ENCODE data around the gene KDM6B.

The KDM6B gene

DNA sequence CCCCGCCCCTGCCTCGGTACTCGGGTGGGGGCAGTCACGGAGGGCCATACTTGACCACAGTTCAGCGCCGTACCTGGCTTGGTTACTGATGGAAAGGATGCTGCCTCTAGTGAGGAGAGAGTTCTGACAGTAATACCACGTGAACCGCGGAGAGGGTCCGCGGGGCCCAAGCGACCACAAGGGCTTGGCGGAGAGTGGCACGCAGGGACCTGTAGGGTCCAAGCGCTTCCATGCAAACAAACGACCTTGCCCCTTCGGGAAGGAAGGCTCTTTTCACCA lies 9.2 kb downstream of the KDM6B start:
- WGBS = under 1% methylated on average over 17 of the region's 17 CpGs

DNA sequence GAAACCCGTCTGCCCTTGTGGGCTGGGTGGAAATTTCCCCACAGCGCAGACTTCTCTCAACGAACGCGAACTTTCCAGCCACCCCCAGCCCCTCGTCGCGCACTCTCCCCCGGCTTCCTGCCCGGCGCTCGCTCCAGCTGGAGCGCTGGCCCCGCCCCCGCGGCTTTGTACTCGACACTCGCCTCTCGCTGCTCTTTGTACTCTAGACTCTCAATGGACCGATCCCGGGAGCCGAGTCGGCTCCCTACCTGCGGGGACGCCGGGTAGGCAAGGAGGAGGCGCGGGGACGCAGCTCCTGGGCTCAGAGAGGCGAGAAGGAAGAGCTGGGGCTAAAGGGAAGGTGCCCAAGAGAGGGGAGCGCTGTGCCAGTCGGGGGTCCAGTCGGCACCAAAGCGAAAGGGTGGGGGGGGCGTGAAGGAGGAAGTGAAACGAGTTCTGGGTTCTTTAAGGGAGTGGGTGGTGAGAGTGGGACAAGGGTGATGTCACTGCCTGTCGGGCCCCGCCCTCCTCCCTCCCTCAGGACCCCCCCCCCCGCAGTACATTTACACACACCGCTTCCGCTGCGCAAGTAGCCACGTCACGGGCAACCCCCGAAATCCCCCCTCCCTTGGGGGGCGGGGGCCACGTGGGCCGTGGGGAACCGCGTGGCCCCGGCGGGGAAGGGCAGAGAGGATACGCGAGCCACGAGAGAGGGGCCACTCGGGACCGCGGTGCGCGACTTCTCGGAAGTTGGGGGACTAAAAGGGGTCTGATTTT lies 9.7 kb downstream of the KDM6B start:
- H3K23ac ChIP-seq (ENCODE audit: low read length in 2 of 2) = peak overlapping the region in 1 of 2 experiments; percentile 20
- H3K9me3 ChIP-seq (ENCODE audit: control insufficient read depth, low read length) = no peaks in the 10 kb centered on the region
- no peaks in the 10 kb centered on the region for H3K27me3 ChIP-seq (ENCODE audit: control insufficient read depth in 1 of 2, insufficient read depth in 1 of 2, low read length in 2 of 2)
- peaks cover 27 to 42% of the 10 kb centered on the region in 2 experiments for H3K36me3 ChIP-seq (ENCODE audit: control insufficient read depth in 1 of 2, insufficient read depth in 2 of 2, low read depth in 1 of 2, low read length in 2 of 2)
- peak overlapping the region; percentile 93 to 94 for H3K4ac ChIP-seq (ENCODE audit: low read depth in 1 of 2, low read length in 2 of 2)
- H3K14ac ChIP-seq (ENCODE audit: low read length in 2 of 2) = peak overlapping the region; percentile 76 to 97
- peak overlapping the region; percentile 95 to 97 for H3K18ac ChIP-seq (ENCODE audit: low read depth in 1 of 2, low read length in 2 of 2)
- peak overlapping the region; percentile 93 for H2BK5ac ChIP-seq (ENCODE audit: low read depth, low read length, poor library complexity, severe bottlenecking)
- under 1% methylated on average over 52 of the region's 61 CpGs for WGBS
- H3K4me2 ChIP-seq (ENCODE audit: low read length, poor library complexity, severe bottlenecking) = peak overlapping the region; percentile 88
- H4K91ac ChIP-seq (ENCODE audit: low read length) = peak overlapping the region; percentile 98
- H2BK15ac ChIP-seq (ENCODE audit: low read depth, poor library complexity, severe bottlenecking) = peak overlapping the region; percentile 97
- H3K4me1 ChIP-seq (ENCODE audit: control insufficient read depth, insufficient read depth, low read depth, low read length) = peaks cover 26% of the 10 kb centered on the region
- peak; percentile 94 for DNase-seq
- peak overlapping the region; percentile 78 to 94 for H3K4me3 ChIP-seq (ENCODE audit: insufficient read depth in 1 of 2, low read depth in 1 of 2, low read length in 2 of 2)
- H2BK12ac ChIP-seq (ENCODE audit: low read length in 2 of 2) = peak overlapping the region; percentile 91 to 92
- peak overlapping the region; percentile 91 for H2BK120ac ChIP-seq (ENCODE audit: low read depth, low read length)
- peak overlapping the region; percentile 85 for H4K8ac ChIP-seq (ENCODE audit: low read length)
- peak overlapping the region; percentile 98 for H3K27ac ChIP-seq (ENCODE audit: low read length, poor library complexity, severe bottlenecking)
- peak overlapping the region; percentile 98 for H3K9ac ChIP-seq (ENCODE audit: low read length)
- H3K79me1 ChIP-seq (replicated peaks; ENCODE audit: low read length, poor library complexity, severe bottlenecking) = peaks cover 26% of the 10 kb centered on the region
- no peak overlapping the region for H2AK5ac ChIP-seq (ENCODE audit: low read length, severe bottlenecking)
- no peak overlapping the region for H2AFZ ChIP-seq (ENCODE audit: low read depth, low read length)

More for the DNA sequence above, 9.2 kb downstream of the KDM6B start:
- Histone ChIP-seq H3K4me2 (ENCODE audit: low read length, poor library complexity, severe bottlenecking) (peak overlapping the region; percentile 88), H2AFZ (ENCODE audit: low read depth, low read length) (no peak overlapping the region), H3K14ac (ENCODE audit: low read length in 2 of 2) (peak overlapping the region; percentile 76 to 93), H3K79me1 (replicated peaks; ENCODE audit: low read length, poor library complexity, severe bottlenecking) (peaks cover 25% of the 10 kb centered on the region), H2AK5ac (ENCODE audit: low read length, severe bottlenecking) (no peak overlapping the region), H3K27ac (ENCODE audit: low read length, poor library complexity, severe bottlenecking) (peak overlapping the region; percentile 98), H2BK15ac (ENCODE audit: low read depth, poor library complexity, severe bottlenecking) (peak overlapping the region; percentile 97), H3K9ac (ENCODE audit: low read length) (peak overlapping the region; percentile 98), H2BK5ac (ENCODE audit: low read depth, low read length, poor library complexity, severe bottlenecking) (peak overlapping the region; percentile 54), H3K18ac (ENCODE audit: low read depth in 1 of 2, low read length in 2 of 2) (peak overlapping the region; percentile 72 to 97), H4K8ac (ENCODE audit: low read length) (peak overlapping the region; percentile 47), H4K91ac (ENCODE audit: low read length) (peak overlapping the region; percentile 98), H3K4me3 (ENCODE audit: insufficient read depth in 1 of 2, low read depth in 1 of 2, low read length in 2 of 2) (peak overlapping the region; percentile 69 to 94), H3K27me3 (ENCODE audit: control insufficient read depth in 1 of 2, insufficient read depth in 1 of 2, low read length in 2 of 2) (no peaks in the 10 kb centered on the region), H3K36me3 (ENCODE audit: control insufficient read depth in 1 of 2, insufficient read depth in 2 of 2, low read depth in 1 of 2, low read length in 2 of 2) (peaks cover 26 to 37% of the 10 kb centered on the region in 2 experiments), H2BK120ac (ENCODE audit: low read depth, low read length) (peak overlapping the region; percentile 91), H3K4me1 (ENCODE audit: control insufficient read depth, insufficient read depth, low read depth, low read length) (peaks cover 30% of the 10 kb centered on the region), H3K4ac (ENCODE audit: low read depth in 1 of 2, low read length in 2 of 2) (peak overlapping the region; percentile 92 to 93), H2BK12ac (ENCODE audit: low read length in 2 of 2) (peak overlapping the region; percentile 91 to 92), H3K23ac (ENCODE audit: low read length in 2 of 2) (peak overlapping the region in 1 of 2 experiments; percentile 20), H3K9me3 (ENCODE audit: control insufficient read depth, low read length) (no peaks in the 10 kb centered on the region)
- DNase-seq = no peak

DNA sequence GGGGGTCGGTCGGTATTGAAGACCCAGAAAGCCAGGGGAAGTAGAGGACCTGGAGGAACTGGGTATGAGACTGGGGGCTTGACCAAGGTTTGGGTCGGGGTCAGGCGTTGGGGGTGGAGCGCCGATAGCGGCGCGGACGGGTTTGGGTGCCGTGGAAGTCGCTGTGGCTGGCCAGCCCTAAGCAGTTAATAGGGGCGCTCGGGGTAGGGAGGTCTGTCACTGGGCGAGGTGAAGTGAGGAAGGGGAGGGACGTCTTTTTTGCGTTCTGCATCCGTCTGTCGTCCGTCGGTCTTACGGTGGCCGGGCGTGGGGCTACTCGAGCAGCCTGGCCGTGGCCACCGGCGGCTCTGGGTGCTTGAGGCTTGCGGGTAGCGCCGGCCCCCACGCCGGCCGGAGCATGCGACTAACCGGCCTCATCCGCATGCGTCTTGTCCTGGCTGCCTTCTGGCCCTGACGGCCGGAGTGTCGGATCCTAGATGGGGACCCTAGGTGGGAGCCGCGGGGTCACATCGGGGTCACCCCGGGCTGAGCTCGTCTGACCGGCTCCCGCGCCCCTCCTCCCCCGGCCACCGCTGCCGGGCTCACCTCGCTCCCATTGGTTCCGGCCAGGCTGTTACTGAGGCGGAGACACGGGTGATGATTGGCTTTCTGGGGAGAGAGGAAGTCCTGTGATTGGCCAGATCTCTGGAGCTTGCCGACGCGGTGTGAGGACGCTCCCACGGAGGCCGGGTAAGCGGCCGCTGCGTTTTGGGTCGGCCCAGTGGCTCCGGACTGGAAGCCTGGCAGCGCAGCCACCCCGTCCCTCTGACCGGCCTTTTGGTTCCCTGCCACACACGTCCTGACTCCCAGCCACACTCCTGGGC lies 10.5 kb downstream of the KDM6B start:
- peak; percentile 98 for DNase-seq
- H3K27me3 ChIP-seq (ENCODE audit: control insufficient read depth in 1 of 2, insufficient read depth in 1 of 2, low read length in 2 of 2) = no peaks in the 10 kb centered on the region
- peak overlapping the region; percentile 82 for H4K91ac ChIP-seq (ENCODE audit: low read length)
- peaks cover 32 to 50% of the 10 kb centered on the region in 2 experiments for H3K36me3 ChIP-seq (ENCODE audit: control insufficient read depth in 1 of 2, insufficient read depth in 2 of 2, low read depth in 1 of 2, low read length in 2 of 2)
- peak overlapping the region in 1 of 2 experiments; percentile 91 for H3K14ac ChIP-seq (ENCODE audit: low read length in 2 of 2)
- peaks cover 18% of the 10 kb centered on the region for H3K4me1 ChIP-seq (ENCODE audit: control insufficient read depth, insufficient read depth, low read depth, low read length)
- peak overlapping the region; percentile 78 to 94 for H3K4me3 ChIP-seq (ENCODE audit: insufficient read depth in 1 of 2, low read depth in 1 of 2, low read length in 2 of 2)
- peak overlapping the region; percentile 85 for H4K8ac ChIP-seq (ENCODE audit: low read length)
- H2BK15ac ChIP-seq (ENCODE audit: low read depth, poor library complexity, severe bottlenecking) = peak overlapping the region; percentile 73
- peak overlapping the region; percentile 45 for H2BK120ac ChIP-seq (ENCODE audit: low read depth, low read length)
- H3K79me1 ChIP-seq (replicated peaks; ENCODE audit: low read length, poor library complexity, severe bottlenecking) = peaks cover 30% of the 10 kb centered on the region
- no peaks in the 10 kb centered on the region for H3K9me3 ChIP-seq (ENCODE audit: control insufficient read depth, low read length)
- peak overlapping the region in 1 of 2 experiments; percentile 20 for H3K23ac ChIP-seq (ENCODE audit: low read length in 2 of 2)
- H3K27ac ChIP-seq (ENCODE audit: low read length, poor library complexity, severe bottlenecking) = peak overlapping the region; percentile 86
- H2AK5ac ChIP-seq (ENCODE audit: low read length, severe bottlenecking) = no peak overlapping the region
- peak overlapping the region; percentile 60 to 89 for H3K4ac ChIP-seq (ENCODE audit: low read depth in 1 of 2, low read length in 2 of 2)
- WGBS = under 1% methylated on average over 63 of the region's 71 CpGs
- peak overlapping the region; percentile 98 for H3K9ac ChIP-seq (ENCODE audit: low read length)
- H2BK12ac ChIP-seq (ENCODE audit: low read length in 2 of 2) = peak overlapping the region; percentile 21 to 59
- no peak overlapping the region for H2AFZ ChIP-seq (ENCODE audit: low read depth, low read length)
- H2BK5ac ChIP-seq (ENCODE audit: low read depth, low read length, poor library complexity, severe bottlenecking) = peak overlapping the region; percentile 91
- peak overlapping the region; percentile 91 for H3K4me2 ChIP-seq (ENCODE audit: low read length, poor library complexity, severe bottlenecking)
- peak overlapping the region; percentile 85 to 94 for H3K18ac ChIP-seq (ENCODE audit: low read depth in 1 of 2, low read length in 2 of 2)

Data from mesenchymal stem cell (in vitro differentiated cells and primary cell).